Activated naive CD4-positive, alpha-beta T cell treated with anti-CD3 and anti-CD28 coated beads for 36 hours (primary cell): Measurements from ENCODE around the gene BCAP31. TPM values are rescaled to one million over a fixed set of nuclear protein-coding genes. Genes with fewer than 3 reads are reported as not detected.
A peak's percentile ranks its signal among the peaks of the same experiment; 100 is the strongest.
"Not testable (repeated sequence)": the region's sequence is repeated elsewhere in the genome, so short reads cannot be mapped to it uniquely, and the experiment has no call there.

Experiments used
- CTCF ChIA-PET: fragments of 350-600 bp; sonication (Branson Sonifier 250); formaldehyde crosslinking; loops from one replicate; lab custom pipeline; 2021; ENCODE audit warnings: antibody characterized with exemption; lab: Charles Lee
- DNase-seq: peaks from one replicate; pipeline ENCODE4 v3.0.0-alpha.2; 2020
- H3K27ac Mint-ChIP-seq: one replicate; pipeline ENCODE4 v1.8.0; 2021; ENCODE audit warnings: mild to moderate bottlenecking, mixed read lengths
- H3K27me3 Mint-ChIP-seq: one replicate; pipeline ENCODE4 v1.8.0; 2021; ENCODE audit warnings: low read depth, mixed read lengths
- H3K36me3 Mint-ChIP-seq: one replicate; pipeline ENCODE4 v1.8.0; 2021; ENCODE audit warnings: low read depth, mixed read lengths
- H3K4me1 Mint-ChIP-seq: one replicate; pipeline ENCODE4 v1.8.0; 2021; ENCODE audit warnings: low read depth, mixed read lengths
- H3K4me3 Mint-ChIP-seq: one replicate; pipeline ENCODE4 v1.8.0; 2021; ENCODE audit warnings: mild to moderate bottlenecking, moderate library complexity, mixed read lengths
- H3K9me3 Mint-ChIP-seq: one replicate; pipeline ENCODE4 v1.8.0; 2021; ENCODE audit warnings: mixed read lengths
- intact Hi-C: fragments of 100-400 bp; cut with micrococcal nuclease; formaldehyde crosslinking; loops from one replicate; pipeline ENCODE4 v1.15.1; 2023
- total RNA-seq, 2 experiments: library from RNA; stranded (reverse); gene quantifications; one replicate each; pipeline ENCODE4 v1.2.3, GENCODE V29; 2021

BCAP31 gene
- total RNA-seq, 2 experiments from 2014 or later: 69.5 to 71.2 TPM

DNA sequence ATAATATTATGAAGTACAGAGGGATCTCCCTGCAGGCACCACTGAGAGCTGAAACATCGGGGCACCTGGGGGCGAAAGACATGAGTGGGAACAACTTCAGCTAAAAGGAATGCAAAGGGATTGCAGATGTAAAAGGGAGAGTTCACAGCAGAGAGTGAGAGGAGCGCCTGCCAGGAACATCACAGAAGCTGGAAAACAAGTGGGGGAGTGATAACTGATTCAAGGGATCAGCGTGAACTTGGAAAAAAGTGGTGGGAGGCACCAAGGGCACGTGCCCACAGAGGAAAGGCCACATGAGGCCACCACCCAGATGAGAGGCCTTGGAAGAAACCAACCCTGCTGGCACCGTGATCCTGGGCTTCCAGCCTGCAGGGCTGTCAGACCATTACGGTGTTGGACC lies 24.8 kb upstream of the BCAP31 start:
- CTCF ChIA-PET, H3K27ac Mint-ChIP-seq, H3K27me3 Mint-ChIP-seq, DNase-seq, H3K4me3 Mint-ChIP-seq, intact Hi-C loops, H3K36me3 Mint-ChIP-seq, H3K9me3 Mint-ChIP-seq, H3K4me1 Mint-ChIP-seq: not testable (repeated sequence)

DNA sequence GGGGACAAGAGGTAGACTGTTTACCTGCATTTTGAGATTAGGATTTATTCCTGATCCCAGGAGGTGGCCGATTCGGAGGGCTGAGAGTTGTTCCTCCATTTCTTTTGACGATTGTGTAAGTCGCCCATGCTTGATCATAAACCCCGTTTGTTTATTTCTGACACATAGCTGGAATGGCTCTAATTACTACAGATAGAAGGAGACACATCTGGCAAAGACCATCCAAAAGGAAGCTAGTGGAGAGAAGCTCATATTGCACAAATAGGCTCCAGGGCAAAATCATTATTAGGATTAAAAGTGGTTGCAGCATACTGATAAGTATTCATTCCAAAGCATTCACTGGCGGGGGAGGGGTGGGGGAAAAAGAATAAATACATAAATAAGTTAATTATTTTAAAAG lies 22.8 kb upstream of the BCAP31 start:
- DNase-seq, H3K9me3 Mint-ChIP-seq, H3K4me1 Mint-ChIP-seq, H3K4me3 Mint-ChIP-seq, H3K36me3 Mint-ChIP-seq, H3K27ac Mint-ChIP-seq, H3K27me3 Mint-ChIP-seq, intact Hi-C loops, CTCF ChIA-PET: not testable (repeated sequence)

DNA sequence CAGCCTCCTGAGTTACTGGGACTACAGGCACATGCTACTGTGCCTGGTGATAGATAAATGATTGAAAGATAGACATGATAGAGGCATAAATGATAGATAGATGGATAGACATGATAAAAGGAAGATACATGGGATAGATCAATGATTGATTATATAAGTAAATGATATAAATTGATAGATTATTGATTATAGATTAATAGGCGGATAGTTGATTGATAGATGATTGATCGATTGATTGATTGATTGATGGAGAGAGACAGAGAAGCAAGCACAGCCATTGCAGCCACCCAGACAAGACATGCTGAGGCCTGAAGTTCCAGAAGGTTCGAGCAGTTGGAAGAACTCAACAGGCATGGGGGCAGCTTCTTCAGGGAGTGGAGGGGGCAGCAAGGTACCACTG lies 22.2 kb upstream of the BCAP31 start:
- no peaks in the 10 kb centered on the region for H3K36me3 Mint-ChIP-seq
- CTCF ChIA-PET: no interaction called here
- no peak for DNase-seq
- peaks cover 4% of the 10 kb centered on the region for H3K4me1 Mint-ChIP-seq
- H3K4me3 Mint-ChIP-seq: no peak overlapping the region
- intact Hi-C loops: no loop called here
- H3K27ac Mint-ChIP-seq: no peak overlapping the region
- no peaks in the 10 kb centered on the region for H3K9me3 Mint-ChIP-seq
- peaks cover 6% of the 10 kb centered on the region for H3K27me3 Mint-ChIP-seq

DNA sequence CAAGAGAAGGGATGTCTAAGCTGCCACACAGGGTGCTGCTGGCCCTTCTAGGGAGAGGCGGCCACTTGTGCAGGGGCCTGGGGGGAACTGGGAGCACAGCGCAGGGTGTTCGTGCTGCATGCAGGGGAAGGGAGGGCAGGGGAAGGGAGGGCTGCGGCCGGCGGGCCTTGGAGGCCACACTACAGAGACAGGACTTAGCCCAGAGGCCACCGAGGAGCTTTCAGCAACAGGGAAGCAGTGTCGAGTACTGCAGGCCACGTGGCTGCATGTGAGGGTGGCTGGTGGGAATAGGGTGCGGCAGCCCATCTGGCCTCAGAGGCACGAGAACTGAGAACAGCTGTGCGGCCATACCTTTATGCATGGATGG lies 20.9 kb upstream of the BCAP31 start:
- peaks cover 12% of the 10 kb centered on the region for H3K4me1 Mint-ChIP-seq
- H3K27ac Mint-ChIP-seq, H3K36me3 Mint-ChIP-seq, DNase-seq, intact Hi-C loops, CTCF ChIA-PET, H3K4me3 Mint-ChIP-seq, H3K9me3 Mint-ChIP-seq, H3K27me3 Mint-ChIP-seq: not testable (repeated sequence)

DNA sequence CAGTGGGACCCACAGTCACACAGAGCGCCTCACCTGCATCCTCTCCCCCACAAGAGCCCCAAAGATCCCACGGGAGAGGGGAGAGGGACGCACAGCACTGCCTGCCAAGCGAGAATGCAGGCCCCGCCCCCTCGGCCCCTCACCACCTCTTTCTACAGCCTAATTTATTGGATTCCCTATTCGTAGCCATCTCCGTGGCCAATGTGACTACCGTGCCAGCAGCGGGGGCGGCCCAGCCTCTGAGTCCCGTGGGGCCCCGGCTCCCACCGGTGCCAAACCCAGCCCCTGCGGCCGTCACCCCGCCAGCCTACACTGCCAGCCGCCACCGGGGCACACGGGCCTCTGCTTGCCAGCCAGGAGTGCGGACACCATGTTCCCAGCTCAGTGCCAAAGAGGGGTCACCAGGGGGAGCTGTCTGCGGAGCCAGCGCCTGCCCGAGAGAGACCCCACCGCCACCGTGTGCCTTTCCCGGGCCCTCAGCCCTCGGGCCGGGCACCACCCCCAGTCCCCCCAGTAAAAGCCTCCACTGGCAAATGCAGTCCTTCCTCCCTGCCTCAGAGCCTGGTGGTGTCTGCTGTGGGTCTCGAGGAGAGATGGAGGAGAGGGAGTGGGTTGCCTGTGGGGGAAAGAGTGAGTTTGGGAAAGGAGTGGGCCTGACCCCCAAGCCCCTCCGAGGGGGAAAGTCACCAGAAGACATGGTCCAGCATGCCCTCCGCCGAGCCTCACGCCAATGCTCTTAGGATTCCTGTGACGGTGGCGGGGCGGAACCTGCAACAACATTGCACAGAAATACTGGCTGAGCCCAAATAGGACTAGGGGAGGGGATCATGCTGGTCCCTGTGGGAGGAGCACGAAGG lies 20.3 kb upstream of the BCAP31 start:
- H3K27me3 Mint-ChIP-seq: peaks cover 6% of the 10 kb centered on the region
- no peak for DNase-seq
- CTCF ChIA-PET: no interaction called here
- no peaks in the 10 kb centered on the region for H3K36me3 Mint-ChIP-seq
- H3K9me3 Mint-ChIP-seq: no peaks in the 10 kb centered on the region
- intact Hi-C loops: no loop called here
- H3K27ac Mint-ChIP-seq: no peak overlapping the region
- peaks cover 18% of the 10 kb centered on the region for H3K4me1 Mint-ChIP-seq
- H3K4me3 Mint-ChIP-seq: no peak overlapping the region

DNA sequence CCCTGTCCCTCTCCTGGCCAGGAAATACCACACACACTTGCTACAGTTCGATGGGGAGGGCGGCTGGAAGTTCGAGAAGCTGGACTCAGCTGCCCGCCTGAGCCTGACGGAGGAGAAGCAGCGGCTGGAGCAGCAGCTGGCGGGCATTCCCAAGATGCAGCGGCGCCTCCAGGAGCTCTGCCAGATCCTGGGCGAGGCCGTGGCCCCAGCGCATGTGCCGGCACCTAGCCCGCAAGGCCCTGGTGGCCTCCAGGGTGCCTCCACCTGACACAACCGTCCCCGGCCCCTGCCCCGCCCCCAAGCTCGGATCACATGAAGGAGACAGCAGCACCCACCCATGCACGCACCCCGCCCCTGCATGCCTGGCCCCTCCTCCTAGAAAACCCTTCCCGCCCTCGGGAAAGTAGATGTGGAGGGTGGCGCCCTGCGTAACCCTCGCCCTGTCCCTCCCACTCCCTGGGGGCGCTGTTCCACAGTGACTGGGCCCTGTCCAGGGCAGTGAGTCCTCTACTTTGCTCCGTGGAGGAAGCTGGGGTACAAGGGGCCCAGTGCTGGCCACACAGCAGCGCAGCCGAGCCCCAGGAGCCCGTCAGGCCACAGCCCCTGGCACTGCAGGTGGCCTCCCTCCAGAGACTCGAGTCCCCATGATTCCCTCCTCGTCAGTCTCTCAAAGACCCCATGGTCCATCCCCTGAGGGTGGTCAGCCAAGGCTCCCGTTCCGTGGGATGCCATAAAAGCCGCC lies 19.5 kb upstream of the BCAP31 start:
- H3K4me3 Mint-ChIP-seq, intact Hi-C loops, CTCF ChIA-PET, DNase-seq, H3K27ac Mint-ChIP-seq, H3K36me3 Mint-ChIP-seq, H3K9me3 Mint-ChIP-seq, H3K27me3 Mint-ChIP-seq: not testable (repeated sequence)
- H3K4me1 Mint-ChIP-seq: peaks cover 19% of the 10 kb centered on the region

DNA sequence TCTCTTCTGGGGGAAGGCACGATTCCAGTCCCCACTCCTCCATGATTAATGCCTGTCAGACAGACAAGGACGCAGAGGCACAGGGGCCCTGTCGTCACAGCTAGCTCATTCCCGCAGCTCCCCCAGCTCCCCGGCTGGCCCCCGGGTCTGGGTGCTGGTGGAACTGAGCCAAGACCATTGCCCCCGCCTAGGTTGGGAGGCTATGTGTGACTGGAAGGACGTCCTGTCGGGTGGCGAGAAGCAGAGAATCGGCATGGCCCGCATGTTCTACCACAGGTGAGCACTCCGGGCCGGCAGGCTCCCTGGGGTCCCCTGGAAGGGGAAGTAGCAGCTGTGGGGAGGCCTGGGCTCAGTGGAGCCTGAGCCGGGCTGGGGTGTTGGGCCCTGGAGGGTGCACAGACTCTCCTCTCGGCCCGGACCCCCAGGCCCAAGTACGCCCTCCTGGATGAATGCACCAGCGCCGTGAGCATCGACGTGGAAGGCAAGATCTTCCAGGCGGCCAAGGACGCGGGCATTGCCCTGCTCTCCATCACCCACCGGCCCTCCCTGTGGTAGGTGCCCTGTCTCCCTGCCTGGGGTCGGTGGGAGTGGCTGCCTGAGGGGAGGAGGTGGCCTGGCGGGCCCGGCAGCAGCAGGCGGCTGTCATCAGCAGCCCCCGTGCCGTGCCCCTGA lies 18.7 kb upstream of the BCAP31 start:
- peaks cover 19% of the 10 kb centered on the region for H3K4me1 Mint-ChIP-seq
- H3K4me3 Mint-ChIP-seq, H3K36me3 Mint-ChIP-seq, H3K27me3 Mint-ChIP-seq, H3K27ac Mint-ChIP-seq, H3K9me3 Mint-ChIP-seq, DNase-seq, intact Hi-C loops: not testable (repeated sequence)
- CTCF ChIA-PET: interaction anchor here (1.1 kb wide), 1 partner anchor 74 kb away, joined by 3 read pairs; no protein-coding TSS in a partner anchor

DNA sequence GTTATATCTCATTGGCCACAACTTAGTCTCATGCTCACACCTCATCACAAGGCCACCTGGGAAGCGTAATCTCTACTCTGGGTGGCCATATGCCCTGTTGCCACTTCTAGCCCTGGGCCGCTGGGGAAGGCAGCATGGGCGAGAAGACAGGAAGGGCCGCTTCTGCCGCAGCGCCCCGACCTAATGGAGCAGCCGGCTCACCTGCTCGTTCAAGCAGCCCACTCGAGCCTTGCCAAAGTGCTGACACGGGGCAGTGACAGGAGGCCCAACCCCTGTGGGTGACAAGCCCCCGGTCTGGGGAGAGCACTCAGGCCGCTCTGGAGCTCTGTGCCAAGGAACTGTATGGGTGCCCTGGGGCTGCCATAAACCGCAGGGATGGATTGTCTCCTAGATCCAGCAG lies 17.9 kb upstream of the BCAP31 start:
- H3K9me3 Mint-ChIP-seq, H3K27me3 Mint-ChIP-seq, DNase-seq, intact Hi-C loops, H3K4me3 Mint-ChIP-seq, H3K27ac Mint-ChIP-seq, H3K36me3 Mint-ChIP-seq: not testable (repeated sequence)
- peaks cover 19% of the 10 kb centered on the region for H3K4me1 Mint-ChIP-seq
- CTCF ChIA-PET: interaction anchor here (1.1 kb wide), 1 partner anchor 75 kb away, joined by 3 read pairs; no protein-coding TSS in a partner anchor

DNA sequence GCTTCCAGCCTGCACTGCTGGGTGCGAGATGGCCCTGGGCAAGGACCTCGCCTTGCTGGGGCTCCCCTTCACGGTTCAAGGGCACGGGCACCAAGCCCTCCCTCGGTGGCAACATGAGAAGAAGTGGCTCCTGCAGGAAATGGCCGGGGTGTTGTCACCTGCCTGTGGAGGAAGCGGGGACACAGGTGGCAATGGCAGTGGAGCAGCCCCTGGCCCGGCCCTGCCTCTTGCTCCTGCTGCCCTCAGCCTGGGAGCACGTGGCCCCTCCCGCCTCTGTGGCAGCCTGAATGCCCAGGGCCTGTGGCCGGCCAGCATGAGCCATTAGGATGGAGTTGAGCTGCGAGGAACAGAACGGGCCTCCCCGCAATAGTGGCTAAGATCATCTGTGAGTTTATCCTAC lies 17.3 kb upstream of the BCAP31 start:
- DNase-seq: no peak
- Mint-ChIP-seq H3K36me3 (no peaks in the 10 kb centered on the region), H3K27me3 (peaks cover 6% of the 10 kb centered on the region), H3K4me1 (peaks cover 19% of the 10 kb centered on the region), H3K9me3 (no peaks in the 10 kb centered on the region), H3K27ac (no peak overlapping the region), H3K4me3 (no peak overlapping the region)
- CTCF ChIA-PET: no interaction called here
- intact Hi-C loops: no loop called here

DNA sequence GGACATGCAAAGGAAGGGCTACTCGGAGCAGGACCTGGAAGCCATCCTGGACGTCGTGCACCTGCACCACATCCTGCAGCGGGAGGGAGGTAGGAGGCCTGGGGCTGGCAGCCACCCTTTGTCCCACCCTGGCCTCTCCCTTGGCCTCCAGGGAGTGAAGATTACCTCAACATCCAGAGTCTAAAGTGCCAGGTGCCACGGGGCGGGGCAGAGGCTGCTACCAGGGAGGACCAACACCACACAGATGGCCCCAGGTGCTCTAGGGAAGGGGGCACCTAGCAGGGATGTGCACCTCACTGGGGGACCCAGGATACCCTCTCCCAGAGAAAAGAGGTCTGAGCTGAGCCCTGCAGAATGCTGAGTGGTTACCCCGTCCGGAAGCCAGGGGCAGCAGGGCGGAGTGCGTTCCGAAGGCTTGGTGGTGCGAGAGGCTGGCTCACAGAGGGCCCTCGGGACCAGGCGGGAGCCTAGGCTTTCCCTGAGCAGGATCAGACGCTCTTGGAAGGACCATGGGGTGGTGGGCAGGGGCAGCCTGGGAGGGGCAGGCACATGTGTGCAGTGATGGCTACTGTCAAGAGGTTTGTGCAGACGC lies 16.5 kb upstream of the BCAP31 start:
- intact Hi-C loops: no loop called here
- Mint-ChIP-seq H3K27me3 (peaks cover 6% of the 10 kb centered on the region), H3K4me3 (no peak overlapping the region), H3K4me1 (peaks cover 19% of the 10 kb centered on the region), H3K9me3 (no peaks in the 10 kb centered on the region), H3K36me3 (no peaks in the 10 kb centered on the region), H3K27ac (peak overlapping the region; percentile 26)
- CTCF ChIA-PET: interaction anchor here (1.0 kb wide), 1 partner anchor 74 kb away, joined by 3 read pairs; no protein-coding TSS in a partner anchor
- DNase-seq: no peak

DNA sequence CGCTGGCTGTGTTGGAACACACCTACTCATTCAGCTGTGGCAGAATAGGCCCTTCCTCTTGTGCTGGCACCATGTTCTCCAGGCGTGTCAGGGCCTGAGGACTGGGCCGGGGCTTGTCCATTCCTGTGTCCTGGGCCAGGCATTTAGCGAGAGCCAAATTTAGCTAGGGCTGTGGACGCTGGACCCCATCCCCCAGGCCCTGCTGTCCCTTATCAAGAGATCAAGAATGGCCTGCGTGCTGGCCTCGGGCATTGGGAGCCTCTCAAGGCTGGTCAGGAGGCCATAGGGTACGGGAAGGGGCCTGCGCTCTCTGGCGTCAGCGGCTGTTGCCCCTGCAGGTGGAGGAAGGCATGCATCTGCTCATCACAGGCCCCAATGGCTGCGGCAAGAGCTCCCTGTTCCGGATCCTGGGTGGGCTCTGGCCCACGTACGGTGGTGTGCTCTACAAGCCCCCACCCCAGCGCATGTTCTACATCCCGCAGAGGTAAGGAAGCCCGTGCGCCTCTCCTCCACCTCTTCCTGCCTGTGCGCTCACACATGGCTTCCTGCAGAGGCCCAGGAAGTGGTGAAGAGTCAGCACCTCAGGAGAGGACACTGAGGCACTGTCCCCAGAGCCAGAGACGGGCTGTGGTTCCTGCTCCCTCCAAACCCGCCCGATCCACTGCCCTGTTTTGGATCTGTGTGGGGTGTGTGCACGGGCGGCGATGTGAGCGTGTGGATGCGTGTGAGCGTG lies 15.7 kb upstream of the BCAP31 start:
- Mint-ChIP-seq H3K4me1 (peaks cover 26% of the 10 kb centered on the region), H3K27me3 (peaks cover 5% of the 10 kb centered on the region), H3K4me3 (peak overlapping the region; percentile 34), H3K9me3 (no peaks in the 10 kb centered on the region), H3K36me3 (no peaks in the 10 kb centered on the region), H3K27ac (peak overlapping the region; percentile 26)
- CTCF ChIA-PET: interaction anchor here (1.0 kb wide), 2 partner anchors 31 to 73 kb away, joined by 3 to 4 read pairs; no protein-coding TSS in a partner anchor
- peak; percentile 55 for DNase-seq
- intact Hi-C loops: loop anchor here (2.0 kb wide), 1 partner anchor 15 kb away; the partner anchor contains the start of genes ABCD1 and BCAP31
